SK-N-MC (cell line): ENCODE results near the gene BRPF3.

ENCODE experiments used
- EZH2 ChIP-seq: fragments of 200-600 bp; sonication (generic); IDR thresholded peaks from one replicate; pipeline ENCODE4 v1.6.1; 2017; ENCODE audit warnings: antibody characterized with exemption
- POLR2AphosphoS5 ChIP-seq: IDR thresholded peaks from 2 replicates; pipeline ENCODE4 v1.6.1; 2012; ENCODE audit warnings: mild to moderate bottlenecking, low read depth, low read length, borderline replicate concordance

GRCh38 chr6:36224918-36225461 is 28.4 kb downstream of the BRPF3 start:
- TF ChIP-seq EZH2: no peak
- TF ChIP-seq POLR2AphosphoS5: no peak
